Measurements from ENCODE around the gene MUC4.

MUC4 gene

GRCh38 chr3:195802795-195803194 is 8.9 kb downstream of the MUC4 start:
- H3F3A ChIP-seq (ENCODE audit: control insufficient read depth, insufficient read depth): no peaks in the 10 kb centered on the region
- no peaks in the 10 kb centered on the region for H4K20me1 ChIP-seq (ENCODE audit: control insufficient read depth, insufficient read depth, low read depth, low read length)
- H3K4me1 ChIP-seq (ENCODE audit: control insufficient read depth, low read length): no peaks in the 10 kb centered on the region
- H3K27ac ChIP-seq (ENCODE audit: low read depth, low read length): no peak overlapping the region
- no peaks in the 10 kb centered on the region for H3K79me2 ChIP-seq (ENCODE audit: control insufficient read depth, low read length)
- no peak for TF ChIP-seq EZH2phosphoT487 (IDR thresholded peaks at IDR 0.05; ENCODE audit: borderline replicate concordance, low read length)
- TF ChIP-seq, protein P1, sequence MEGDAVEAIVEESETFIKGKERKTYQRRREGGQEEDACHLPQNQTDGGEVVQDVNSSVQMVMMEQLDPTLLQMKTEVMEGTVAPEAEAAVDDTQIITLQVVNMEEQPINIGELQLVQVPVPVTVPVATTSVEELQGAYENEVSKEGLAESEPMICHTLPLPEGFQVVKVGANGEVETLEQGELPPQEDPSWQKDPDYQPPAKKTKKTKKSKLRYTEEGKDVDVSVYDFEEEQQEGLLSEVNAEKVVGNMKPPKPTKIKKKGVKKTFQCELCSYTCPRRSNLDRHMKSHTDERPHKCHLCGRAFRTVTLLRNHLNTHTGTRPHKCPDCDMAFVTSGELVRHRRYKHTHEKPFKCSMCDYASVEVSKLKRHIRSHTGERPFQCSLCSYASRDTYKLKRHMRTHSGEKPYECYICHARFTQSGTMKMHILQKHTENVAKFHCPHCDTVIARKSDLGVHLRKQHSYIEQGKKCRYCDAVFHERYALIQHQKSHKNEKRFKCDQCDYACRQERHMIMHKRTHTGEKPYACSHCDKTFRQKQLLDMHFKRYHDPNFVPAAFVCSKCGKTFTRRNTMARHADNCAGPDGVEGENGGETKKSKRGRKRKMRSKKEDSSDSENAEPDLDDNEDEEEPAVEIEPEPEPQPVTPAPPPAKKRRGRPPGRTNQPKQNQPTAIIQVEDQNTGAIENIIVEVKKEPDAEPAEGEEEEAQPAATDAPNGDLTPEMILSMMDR (IDR thresholded peaks at IDR 0.05; ENCODE audit: low read depth, low read length, poor library complexity, severe bottlenecking): no peak
- H3K9me2 ChIP-seq (replicated peaks; ENCODE audit: control insufficient read depth, low read length): no peaks in the 10 kb centered on the region
- no peaks in the 10 kb centered on the region for H3K9me3 ChIP-seq (ENCODE audit: control insufficient read depth, insufficient read depth, low read length)
- H3K36me3 ChIP-seq (ENCODE audit: control insufficient read depth, low read length): no peaks in the 10 kb centered on the region
- 0 out of 2 replicates have a peak, but pooled peaks cover 3% of the 10 kb centered on the region for H3K27me3 ChIP-seq (ENCODE audit: control insufficient read depth, low read length)
- no peak overlapping the region for H3K4me2 ChIP-seq (ENCODE audit: low read length)
- H3K4me3 ChIP-seq (ENCODE audit: low read length): no peak overlapping the region

DNA sequence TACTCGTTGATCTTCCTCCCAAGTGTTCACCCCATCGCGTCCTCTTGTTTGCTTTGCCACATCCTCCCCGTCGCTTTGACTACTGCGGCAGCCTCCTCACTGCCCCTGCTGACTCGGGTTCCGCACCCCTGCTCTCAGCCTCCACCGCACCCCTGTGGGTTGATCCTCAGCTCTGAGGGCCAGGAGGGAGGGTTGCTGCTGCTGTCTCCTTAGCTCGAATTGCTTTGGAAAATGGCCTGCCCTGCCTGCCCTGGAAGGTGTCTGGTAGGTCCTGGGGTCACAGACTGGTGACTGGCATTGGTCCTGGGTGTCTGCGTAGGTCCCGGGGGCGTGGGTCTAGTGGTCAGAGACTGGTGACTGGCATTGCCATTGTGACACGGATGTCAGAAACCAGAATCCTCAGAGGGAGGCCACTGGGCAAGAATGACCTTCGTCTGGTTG is 9.4 kb downstream of the MUC4 start:
- no peak overlapping the region for H3K27ac ChIP-seq (ENCODE audit: low read depth, low read length)
- no peak overlapping the region for H3K4me2 ChIP-seq (ENCODE audit: low read length)
- no peaks in the 10 kb centered on the region for H3F3A ChIP-seq (ENCODE audit: control insufficient read depth, insufficient read depth)
- 0 out of 2 replicates have a peak, but pooled peaks cover 3% of the 10 kb centered on the region for H3K27me3 ChIP-seq (ENCODE audit: control insufficient read depth, low read length)
- no peaks in the 10 kb centered on the region for H3K36me3 ChIP-seq (ENCODE audit: control insufficient read depth, low read length)
- no peak overlapping the region for H3K4me3 ChIP-seq (ENCODE audit: low read length)
- TF ChIP-seq, protein P1 (IDR thresholded peaks at IDR 0.05; ENCODE audit: low read depth, low read length, poor library complexity, severe bottlenecking): no peak
- no peak for TF ChIP-seq EZH2phosphoT487 (IDR thresholded peaks at IDR 0.05; ENCODE audit: borderline replicate concordance, low read length)
- no peaks in the 10 kb centered on the region for H4K20me1 ChIP-seq (ENCODE audit: control insufficient read depth, insufficient read depth, low read depth, low read length)
- no peaks in the 10 kb centered on the region for H3K79me2 ChIP-seq (ENCODE audit: control insufficient read depth, low read length)
- no peaks in the 10 kb centered on the region for H3K9me2 ChIP-seq (replicated peaks; ENCODE audit: control insufficient read depth, low read length)
- no peaks in the 10 kb centered on the region for H3K9me3 ChIP-seq (ENCODE audit: control insufficient read depth, insufficient read depth, low read length)
- no peaks in the 10 kb centered on the region for H3K4me1 ChIP-seq (ENCODE audit: control insufficient read depth, low read length)

GRCh38 chr3:195801251-195802183 is 10.2 kb downstream of the MUC4 start:
- no peaks in the 10 kb centered on the region for H3K36me3 ChIP-seq (ENCODE audit: control insufficient read depth, low read length)
- no peak overlapping the region for H3K27ac ChIP-seq (ENCODE audit: low read depth, low read length)
- no peaks in the 10 kb centered on the region for H4K20me1 ChIP-seq (ENCODE audit: control insufficient read depth, insufficient read depth, low read depth, low read length)
- H3K9me2 ChIP-seq (replicated peaks; ENCODE audit: control insufficient read depth, low read length): no peaks in the 10 kb centered on the region
- H3K4me2 ChIP-seq (ENCODE audit: low read length): no peak overlapping the region
- TF ChIP-seq, protein P1 (IDR thresholded peaks at IDR 0.05; ENCODE audit: low read depth, low read length, poor library complexity, severe bottlenecking): no peak
- TF ChIP-seq EZH2phosphoT487 (IDR thresholded peaks at IDR 0.05; ENCODE audit: borderline replicate concordance, low read length): no peak
- H3K27me3 ChIP-seq (ENCODE audit: control insufficient read depth, low read length): 0 out of 2 replicates have a peak, but pooled peaks cover 3% of the 10 kb centered on the region
- no peaks in the 10 kb centered on the region for H3K9me3 ChIP-seq (ENCODE audit: control insufficient read depth, insufficient read depth, low read length)
- no peaks in the 10 kb centered on the region for H3K79me2 ChIP-seq (ENCODE audit: control insufficient read depth, low read length)
- no peaks in the 10 kb centered on the region for H3K4me1 ChIP-seq (ENCODE audit: control insufficient read depth, low read length)
- no peaks in the 10 kb centered on the region for H3F3A ChIP-seq (ENCODE audit: control insufficient read depth, insufficient read depth)
- H3K4me3 ChIP-seq (ENCODE audit: low read length): no peak overlapping the region
